GM12892 (cell line): ENCODE data around the gene CYCS.

ENCODE experiments used
- POLR2A ChIP-seq: IDR thresholded peaks from 2 replicates; pipeline ENCODE4 v1.6.1; 2011; ENCODE audit warnings: low read depth, low read length, control low read depth
- POLR2AphosphoS5 ChIP-seq: IDR thresholded peaks from 2 replicates; pipeline ENCODE4 v1.6.1; 2011; ENCODE audit warnings: low read depth, low read length, control low read depth

DNA sequence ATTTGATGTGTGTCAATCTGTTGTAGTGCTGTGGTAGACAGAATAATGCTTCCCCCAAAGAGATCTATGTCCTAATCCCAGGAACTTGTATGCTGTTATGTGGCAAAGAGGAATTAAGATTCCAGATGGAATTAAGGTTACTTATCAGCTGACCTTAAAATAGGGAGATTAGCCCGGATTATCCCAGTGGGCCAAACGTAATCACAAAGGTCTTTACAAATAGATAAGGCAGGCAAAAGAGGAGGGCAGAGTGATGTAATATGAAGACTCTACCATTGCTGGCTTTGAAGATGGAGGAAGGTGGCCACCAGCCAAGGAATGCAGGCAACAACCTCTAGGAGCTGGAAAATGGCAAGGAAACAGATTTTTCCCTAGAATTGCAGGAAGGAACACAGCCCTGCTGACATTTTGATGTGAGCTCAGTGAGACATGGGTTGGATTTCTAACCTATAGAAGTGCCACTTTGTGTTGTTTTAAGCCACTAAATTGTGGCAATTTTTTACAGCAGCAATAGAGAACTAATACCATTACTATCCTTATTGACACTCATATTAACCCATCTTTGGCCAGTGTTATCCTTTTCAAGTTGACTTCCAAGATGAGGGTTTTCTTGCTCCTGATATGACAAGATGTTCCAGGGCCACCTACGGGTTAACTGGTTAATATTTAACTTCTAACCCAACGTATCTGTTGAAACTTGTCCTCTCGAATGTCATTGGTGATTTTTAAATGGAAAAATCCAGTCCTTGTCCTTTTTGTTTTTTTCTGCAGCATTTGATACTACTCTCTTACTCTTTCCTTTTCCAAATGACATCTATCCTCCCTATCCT lies 29.3 kb downstream of the CYCS start:
- no peak for TF ChIP-seq POLR2AphosphoS5
- TF ChIP-seq POLR2A, result no peak
